ENCODE data around the gene INA. TPM values are rescaled to one million over a fixed set of nuclear protein-coding genes. Genes with fewer than 3 reads are reported as not detected.

The INA gene
- total RNA-seq, 2 donors from 2014 or later, result 0.44 to 1.4 TPM

GRCh38 chr10:103333934-103334520 lies 57.1 kb downstream of the INA start:
- intact Hi-C loops (cut with DNase I), result loop anchor here (10.0 kb wide), 1 partner anchor 419 kb away; the partner anchor contains the start of gene CNNM2
- H3K4me3 ChIP-seq, result no peak overlapping the region
- H3K4me1 ChIP-seq, result no peaks in the 10 kb centered on the region
- peak; percentile 59 for TF ChIP-seq CTCF (IDR thresholded peaks at IDR 0.05)
- H3K27me3 ChIP-seq, result no peaks in the 10 kb centered on the region
- no peak overlapping the region for H3K27ac ChIP-seq
- H3K9me3 ChIP-seq, result no peaks in the 10 kb centered on the region
- H3K36me3 ChIP-seq, result peaks cover 8% of the 10 kb centered on the region
- H3K9ac ChIP-seq (ENCODE audit: low read depth in 2 of 2, low read length in 2 of 2), result no peak overlapping the region
- no peak for DNase-seq

- TF ChIP-seq CTCF (IDR thresholded peaks at IDR 0.05), result no peak
- Histone ChIP-seq H3K27me3 (no peaks in the 10 kb centered on the region), H3K4me1 (no peaks in the 10 kb centered on the region), H3K9me3 (no peaks in the 10 kb centered on the region), H3K9ac (ENCODE audit: low read depth in 2 of 2, low read length in 2 of 2) (no peak overlapping the region), H3K36me3 (peaks cover 8% of the 10 kb centered on the region), H3K4me3 (no peak overlapping the region), H3K27ac (no peak overlapping the region)
- intact Hi-C loops (cut with DNase I), result loop anchor here (10.0 kb wide), 1 partner anchor 420 kb away; the partner anchor contains the start of gene CNNM2
- DNase-seq, result no peak
Observed at GRCh38 chr10:103334567-103334966, 57.6 kb downstream of the INA start.

GRCh38 chr10:103336370-103336769 lies 59.4 kb downstream of the INA start:
- Histone ChIP-seq H3K4me1 (no peaks in the 10 kb centered on the region), H3K36me3 (peaks cover 8% of the 10 kb centered on the region), H3K27me3 (no peaks in the 10 kb centered on the region), H3K4me3 (no peak overlapping the region), H3K27ac (no peak overlapping the region), H3K9me3 (no peaks in the 10 kb centered on the region), H3K9ac (ENCODE audit: low read depth in 2 of 2, low read length in 2 of 2) (no peak overlapping the region)
- TF ChIP-seq CTCF (IDR thresholded peaks at IDR 0.05), result no peak
- no peak for DNase-seq
- intact Hi-C loops (cut with DNase I), result loop anchor here (10.0 kb wide), 1 partner anchor 422 kb away; the partner anchor contains the start of gene CNNM2

Other genes starting within 250 kb of the INA start
- 10 to 100 TPM; 59.6 to 89.5 TPM for gene NT5C2, start 83.9 kb upstream of the INA start, total RNA-seq
- gene RPEL1, start 31.3 kb upstream of the INA start, total RNA-seq, result not detected
- gene PCGF6, start 74.0 kb downstream of the INA start, total RNA-seq, result 1 to 10 TPM; 7.6 to 8.6 TPM
- gene TAF5, start 90.8 kb downstream of the INA start, total RNA-seq, result 10 to 100 TPM in 1 of 2 donors, 1 to 10 TPM in 1; 5.5 to 10.3 TPM
- gene ATP5MK, start 119.3 kb downstream of the INA start, total RNA-seq, result 100 to 1,000 TPM; 551 to 577 TPM
- gene PDCD11, start 119.5 kb downstream of the INA start, total RNA-seq, result 10 to 100 TPM; 14.9 to 33.6 TPM
- gene CALHM2, start 175.2 kb downstream of the INA start, total RNA-seq, result 1 to 10 TPM; 3.5 to 8.0 TPM
- gene CALHM1, start 181.8 kb downstream of the INA start, total RNA-seq, result not detected
- not detected for gene CALHM3, start 202.1 kb downstream of the INA start, total RNA-seq
- 10 to 100 TPM; 40.2 to 46.1 TPM for gene NEURL1, start 216.6 kb downstream of the INA start, total RNA-seq

All from colonic mucosa (tissue), 4 donors.